Measurements from ENCODE around the gene RSKR. TPM values are rescaled to one million over a fixed set of nuclear protein-coding genes. Genes with fewer than 3 reads are reported as not detected.
"Not testable (repeated sequence)": the region's sequence is repeated elsewhere in the genome, so short reads cannot be mapped to it uniquely, and the experiment has no call there.

Gene RSKR, protein sequence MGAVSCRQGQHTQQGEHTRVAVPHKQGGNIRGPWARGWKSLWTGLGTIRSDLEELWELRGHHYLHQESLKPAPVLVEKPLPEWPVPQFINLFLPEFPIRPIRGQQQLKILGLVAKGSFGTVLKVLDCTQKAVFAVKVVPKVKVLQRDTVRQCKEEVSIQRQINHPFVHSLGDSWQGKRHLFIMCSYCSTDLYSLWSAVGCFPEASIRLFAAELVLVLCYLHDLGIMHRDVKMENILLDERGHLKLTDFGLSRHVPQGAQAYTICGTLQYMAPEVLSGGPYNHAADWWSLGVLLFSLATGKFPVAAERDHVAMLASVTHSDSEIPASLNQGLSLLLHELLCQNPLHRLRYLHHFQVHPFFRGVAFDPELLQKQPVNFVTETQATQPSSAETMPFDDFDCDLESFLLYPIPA
- total RNA-seq = 10 to 100 TPM in 6 of 8 experiments, 1 to 10 TPM in 2; 4.0 to 34.1 (median 15.6) TPM

DNA sequence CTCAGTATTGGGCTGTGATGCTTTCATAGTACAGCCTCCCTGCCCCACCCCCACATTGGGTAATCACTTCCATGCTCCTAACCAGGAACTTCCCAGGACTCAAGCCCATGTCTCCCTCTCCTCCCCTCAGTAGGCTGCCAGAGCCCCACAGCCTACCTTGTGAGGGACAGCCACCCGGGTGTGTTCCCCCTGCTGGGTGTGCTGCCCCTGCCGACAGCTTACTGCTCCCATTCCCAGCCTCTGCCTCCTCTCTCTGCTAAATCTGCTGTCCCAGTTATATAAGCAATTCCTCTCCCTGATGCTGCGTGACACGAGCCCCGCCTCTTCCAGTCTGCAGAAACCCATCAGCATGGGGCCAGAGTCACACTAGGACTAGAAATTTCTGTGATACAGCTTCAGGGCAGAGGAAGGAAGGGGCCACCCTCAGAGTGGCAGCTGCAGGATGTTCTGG, at the start of gene RSKR:
TSS of gene RSKR (minus strand) at position 255 of the 451 bp plus-strand sequence. CDS start at position 231, 24 bp downstream.
- in situ Hi-C loops (cut with MboI; ENCODE audit: low pct_unique_long_range_greater_than_20kb in 2 of 9, low sequenced_read_pairs in 9 of 9, unreplicated experiment in 9 of 9) = loop anchor here in 1 of 9 experiments (25.0 kb wide), 1 partner anchor 98 kb away; the partner anchor contains the start of genes PROCA1, RAB34 and RPL23A
- ATAC-seq (replicated peaks in 6 of 8) = peak in 3 of 8 experiments; percentile 16 to 50 (median 43)
- Histone ChIP-seq H3K4me3 (no peak within 1 kb of the TSS), H3K27ac (no peak within 1 kb of the TSS), H3K4me1 (replicated peaks in 1 of 2) (no peaks in the 10 kb centered on the region)
- 40 to 100% (median 90%) methylated on average over 1 to 3 of the region's 5 CpGs; no CpG with 5 or more reads in 7 of the 10 experiments for WGBS, 10 experiments

DNA sequence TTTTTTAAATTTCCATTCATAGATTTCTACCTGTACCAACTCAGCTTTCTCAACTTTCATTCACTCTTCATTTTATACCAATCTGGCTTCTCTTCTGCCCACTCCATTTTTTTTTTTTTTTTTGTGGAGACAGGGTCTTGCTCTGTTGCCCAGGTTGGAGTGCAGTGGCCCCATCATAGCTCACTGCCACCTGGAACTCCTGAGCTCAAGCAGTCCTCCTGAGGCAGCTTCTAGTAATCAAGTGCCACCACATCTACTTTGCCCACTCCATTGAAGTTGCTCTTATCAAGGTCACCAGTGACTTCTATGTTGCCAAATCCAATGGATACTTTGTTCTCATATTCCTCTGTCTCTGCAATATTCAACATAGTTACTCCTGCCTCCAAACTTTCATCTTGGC, 49.7 kb upstream of the RSKR start:
- Histone ChIP-seq H3K4me3 (peak overlapping the region in 1 of 5 donors; percentile 91), H3K4me1 (replicated peaks in 1 of 2) (peaks cover 2 to 13% of the 10 kb centered on the region in 2 donors), H3K27ac (no peak overlapping the region)
- no peak for ATAC-seq (replicated peaks in 6 of 8)
- in situ Hi-C loops (cut with MboI; ENCODE audit: low pct_unique_long_range_greater_than_20kb in 2 of 9, low sequenced_read_pairs in 9 of 9, unreplicated experiment in 9 of 9) = no loop called here

- H3K4me1 ChIP-seq (replicated peaks in 1 of 2) = peaks cover 2 to 13% of the 10 kb centered on the region in 2 donors
- 0% methylated on average over 1 to 9 of the region's 10 CpGs; no CpG with 5 or more reads in 6 of the 10 experiments for WGBS, 10 experiments
- in situ Hi-C loops (cut with MboI; ENCODE audit: low pct_unique_long_range_greater_than_20kb in 2 of 9, low sequenced_read_pairs in 9 of 9, unreplicated experiment in 9 of 9) = no loop called here
- peak overlapping the region; percentile 98 to 99 for H3K27ac ChIP-seq
- peak in 6 of 8 experiments; percentile 4 to 49 (median 12) for ATAC-seq (replicated peaks in 6 of 8)
- H3K4me3 ChIP-seq = peak overlapping the region; percentile 70 to 94 (median 84)
These were observed 48.5 kb upstream of the RSKR start for GRCh38 chr17:28662527-28662829.

DNA sequence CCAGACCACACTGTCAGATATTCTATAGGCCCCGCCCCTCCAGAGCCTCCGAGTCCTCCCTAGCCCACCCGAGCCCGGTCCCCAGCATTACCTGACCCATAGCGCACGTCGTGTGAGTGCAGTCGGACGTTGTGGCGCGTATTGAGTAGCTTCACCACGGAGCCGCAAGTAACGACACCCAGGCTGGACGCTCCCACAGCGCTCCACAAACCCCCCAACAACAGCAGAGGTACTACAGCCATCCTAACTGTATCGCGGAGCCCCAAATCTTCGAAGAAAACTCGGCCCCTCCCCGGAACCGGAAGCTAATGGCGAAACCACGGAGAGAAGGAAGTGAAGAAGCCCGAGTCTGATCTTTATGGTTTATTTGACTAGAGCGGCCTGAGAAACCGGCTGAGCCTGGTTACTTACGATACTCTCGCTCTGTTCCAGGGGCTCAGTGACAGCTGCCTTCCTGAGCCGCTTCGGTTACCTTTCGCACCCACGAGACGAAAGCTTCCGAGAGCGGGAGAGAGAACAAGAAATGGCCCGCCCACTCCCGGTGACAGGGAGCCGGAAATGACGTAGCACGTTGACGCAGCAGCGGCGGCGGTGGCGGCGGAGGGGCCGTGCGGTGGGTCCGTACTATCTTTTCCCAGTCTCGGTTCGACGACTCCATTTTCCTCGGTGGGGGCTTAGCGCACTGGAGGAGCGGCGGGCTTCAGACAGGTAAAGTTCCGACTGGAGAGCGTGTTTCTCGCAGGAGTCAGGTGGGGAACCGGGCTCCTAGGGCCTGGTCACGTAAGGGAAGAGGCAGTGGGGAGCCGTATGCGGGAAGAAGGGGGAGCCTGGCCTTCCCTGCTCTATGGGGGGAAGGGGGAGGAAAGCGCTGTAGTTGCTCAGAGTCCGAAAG, 47.9 kb upstream of the RSKR start, which contains the start of the genes SDF2 and SUPT6H:
TSS of gene SDF2 (minus strand) at position 272 of the 892 bp plus-strand sequence. CDS start at position 242, 30 bp downstream.
TSS of gene SUPT6H (plus strand) at position 571 of the 892 bp plus-strand sequence. CDS start 11,197 bp downstream, outside the sequence.
- WGBS, 10 experiments = 0 to 20% (median 0%) methylated on average over 1 to 29 of the region's 66 CpGs; no CpG with 5 or more reads in 5 of the 10 experiments
- ATAC-seq (replicated peaks in 6 of 8) = peak; percentile 87 to 95 (median 94)
- H3K4me3 ChIP-seq = peak within 1 kb of the TSS; percentile 70 to 94 (median 84)
- in situ Hi-C loops (cut with MboI; ENCODE audit: low pct_unique_long_range_greater_than_20kb in 2 of 9, low sequenced_read_pairs in 9 of 9, unreplicated experiment in 9 of 9) = no loop called here
- H3K4me1 ChIP-seq (replicated peaks in 1 of 2) = peaks cover 2 to 13% of the 10 kb centered on the region in 2 donors
- H3K27ac ChIP-seq = peak within 1 kb of the TSS; percentile 98 to 99

DNA sequence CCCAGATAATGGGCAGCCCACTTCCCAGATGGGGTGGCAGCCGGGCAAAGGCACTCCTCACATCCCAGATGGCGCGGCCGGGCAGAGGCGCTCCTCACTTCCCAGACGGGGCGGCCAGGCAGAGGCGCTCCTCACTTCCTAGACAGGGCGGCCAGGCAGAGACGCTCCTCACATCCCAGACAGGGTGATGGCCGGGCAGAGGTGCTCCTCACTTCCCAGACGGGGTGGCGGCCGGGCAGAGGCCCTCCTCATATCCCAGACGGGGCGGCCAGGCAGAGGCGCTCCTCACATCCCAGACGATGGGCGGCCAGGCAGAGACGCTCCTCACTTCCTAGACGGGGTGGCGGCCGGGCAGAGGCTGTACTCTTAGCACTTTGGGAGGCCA, 45.5 kb upstream of the RSKR start:
- in situ Hi-C loops (cut with MboI; ENCODE audit: low pct_unique_long_range_greater_than_20kb in 2 of 9, low sequenced_read_pairs in 9 of 9, unreplicated experiment in 9 of 9) = not testable (repeated sequence)

GRCh38 chr17:28658766-28659496, 44.9 kb upstream of the RSKR start:
- peaks cover 2 to 13% of the 10 kb centered on the region in 2 donors for H3K4me1 ChIP-seq (replicated peaks in 1 of 2)
- WGBS, 10 experiments = no CpG with 5 or more reads among the region's 46 CpGs
- ATAC-seq (replicated peaks in 6 of 8); in situ Hi-C loops (cut with MboI; ENCODE audit: low pct_unique_long_range_greater_than_20kb in 2 of 9, low sequenced_read_pairs in 9 of 9, unreplicated experiment in 9 of 9); H3K27ac ChIP-seq; H3K4me3 ChIP-seq: not testable (repeated sequence)

More for the DNA sequence above, 45.5 kb upstream of the RSKR start:
- not testable (repeated sequence) for ATAC-seq (replicated peaks in 6 of 8); H3K4me3 ChIP-seq; H3K27ac ChIP-seq
- WGBS, 10 experiments = 90% methylated on average over 2 of the region's 23 CpGs; no CpG with 5 or more reads in 9 of the 10 experiments
- peaks cover 2 to 13% of the 10 kb centered on the region in 2 donors for H3K4me1 ChIP-seq (replicated peaks in 1 of 2)

GRCh38 chr17:28658342-28658741, 44.4 kb upstream of the RSKR start:
- H3K4me1 ChIP-seq (replicated peaks in 1 of 2) = peaks cover 2 to 11% of the 10 kb centered on the region in 2 donors
- in situ Hi-C loops (cut with MboI; ENCODE audit: low pct_unique_long_range_greater_than_20kb in 2 of 9, low sequenced_read_pairs in 9 of 9, unreplicated experiment in 9 of 9); H3K27ac ChIP-seq; H3K4me3 ChIP-seq; ATAC-seq (replicated peaks in 6 of 8): not testable (repeated sequence)
- 100% methylated on average over 1 of the region's 8 CpGs; no CpG with 5 or more reads in 9 of the 10 experiments for WGBS, 10 experiments

DNA sequence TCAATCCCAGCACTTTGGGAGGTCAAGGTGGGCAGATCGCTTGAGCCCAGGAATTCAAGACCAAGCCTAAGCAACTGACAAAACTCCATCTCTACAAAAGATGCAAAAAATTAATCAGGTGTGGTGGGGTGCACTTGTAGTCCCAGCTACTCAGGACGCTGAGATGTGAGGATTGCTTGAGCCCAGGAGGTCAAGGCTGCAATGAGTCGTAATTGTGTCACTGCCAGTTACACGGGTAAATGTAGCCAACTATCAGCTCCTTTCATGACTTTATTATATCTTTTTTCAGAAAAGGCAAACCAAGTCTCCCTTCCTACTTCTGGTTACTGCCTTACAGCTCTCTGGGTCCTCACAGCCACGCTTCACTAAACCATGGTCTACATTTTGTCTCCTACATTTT, 43.8 kb upstream of the RSKR start:
- no peak overlapping the region for H3K4me3 ChIP-seq
- ATAC-seq (replicated peaks in 6 of 8) = no peak
- peaks cover 2 to 6% of the 10 kb centered on the region in 2 donors for H3K4me1 ChIP-seq (replicated peaks in 1 of 2)
- no peak overlapping the region for H3K27ac ChIP-seq
- in situ Hi-C loops (cut with MboI; ENCODE audit: low pct_unique_long_range_greater_than_20kb in 2 of 9, low sequenced_read_pairs in 9 of 9, unreplicated experiment in 9 of 9) = no loop called here
- WGBS, 10 experiments = 62 to 100% (median 90%) methylated on average over 2 to 5 of the region's 5 CpGs

DNA sequence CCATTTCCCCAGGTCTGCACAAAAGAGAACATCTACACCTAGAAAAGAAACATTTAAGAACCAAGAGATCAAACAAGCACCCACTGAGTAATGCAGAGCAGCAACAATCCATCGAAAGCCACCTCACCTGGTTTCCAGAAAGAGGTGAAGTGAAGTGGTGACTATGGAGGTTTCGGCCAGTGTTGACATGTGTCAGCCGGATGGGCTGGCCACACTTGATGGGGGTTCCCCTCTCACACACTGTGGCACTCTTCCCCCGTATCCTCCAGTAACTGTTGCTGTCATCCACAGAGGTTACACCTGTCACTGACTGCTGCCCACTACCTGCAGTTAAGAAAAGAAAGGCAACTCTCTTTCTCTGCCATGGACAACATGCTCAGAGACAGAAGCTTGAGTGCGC, 41.2 kb upstream of the RSKR start:
- H3K4me3 ChIP-seq = no peak overlapping the region
- in situ Hi-C loops (cut with MboI; ENCODE audit: low pct_unique_long_range_greater_than_20kb in 2 of 9, low sequenced_read_pairs in 9 of 9, unreplicated experiment in 9 of 9) = no loop called here
- no peak overlapping the region for H3K27ac ChIP-seq
- 79 to 100% (median 93%) methylated on average over 1 to 4 of the region's 5 CpGs; no CpG with 5 or more reads in 1 of the 10 experiments for WGBS, 10 experiments
- ATAC-seq (replicated peaks in 6 of 8) = no peak
- no peaks in the 10 kb centered on the region for H3K4me1 ChIP-seq (replicated peaks in 1 of 2)

GRCh38 chr17:28648698-28649097, 34.7 kb upstream of the RSKR start:
- H3K27ac ChIP-seq = no peak overlapping the region
- no peak overlapping the region for H3K4me3 ChIP-seq
- in situ Hi-C loops (cut with MboI; ENCODE audit: low pct_unique_long_range_greater_than_20kb in 2 of 9, low sequenced_read_pairs in 9 of 9, unreplicated experiment in 9 of 9) = no loop called here
- no peak for ATAC-seq (replicated peaks in 6 of 8)
- H3K4me1 ChIP-seq (replicated peaks in 1 of 2) = peaks cover 5 to 7% of the 10 kb centered on the region in 2 donors
- 86 to 100% (median 100%) methylated on average over 1 to 2 of the region's 2 CpGs; no CpG with 5 or more reads in 5 of the 10 experiments for WGBS, 10 experiments

- in situ Hi-C loops (cut with MboI; ENCODE audit: low pct_unique_long_range_greater_than_20kb in 2 of 9, low sequenced_read_pairs in 9 of 9, unreplicated experiment in 9 of 9) = no loop called here
- 60 to 96% (median 86%) methylated on average over 1 to 10 of the region's 12 CpGs for WGBS, 10 experiments
These were observed 32.2 kb upstream of the RSKR start for GRCh38 chr17:28646039-28646754.

GRCh38 chr17:28645576-28645939, 31.6 kb upstream of the RSKR start:
- Histone ChIP-seq H3K4me1 (replicated peaks in 1 of 2) (peaks cover 10% of the 10 kb centered on the region in 2 donors), H3K27ac (peak overlapping the region; percentile 32 to 94), H3K4me3 (peak overlapping the region; percentile 85 to 95 (median 92))
- in situ Hi-C loops (cut with MboI; ENCODE audit: low pct_unique_long_range_greater_than_20kb in 2 of 9, low sequenced_read_pairs in 9 of 9, unreplicated experiment in 9 of 9) = no loop called here
- WGBS, 10 experiments = 5 to 60% (median 35%) methylated on average over 1 to 7 of the region's 8 CpGs; no CpG with 5 or more reads in 2 of the 10 experiments
- peak in 2 of 8 experiments; percentile 3 to 7 for ATAC-seq (replicated peaks in 6 of 8)

More at GRCh38 chr17:28646039-28646754, 32.2 kb upstream of the RSKR start:
- peaks cover 10% of the 10 kb centered on the region in 2 donors for H3K4me1 ChIP-seq (replicated peaks in 1 of 2)
- peak overlapping the region in 1 of 2 donors; percentile 31 for H3K27ac ChIP-seq
- no peak for ATAC-seq (replicated peaks in 6 of 8)
- H3K4me3 ChIP-seq = peak overlapping the region in 1 of 5 donors; percentile 95

Measured in motor neuron (in vitro differentiated cells).